Neural cell (in vitro differentiated cells): Measurements from ENCODE around the gene PRAC2. TPM values are rescaled to one million over a fixed set of nuclear protein-coding genes. Genes with fewer than 3 reads are reported as not detected.

Experiments
- H2AFZ ChIP-seq: fragments of 200-600, 300-800 bp; sonication (generic), shearing (Covaris generic); 2 replicates; pipeline ENCODE4 v1.6.0; 2014; ENCODE audit warnings: low read depth, mild to moderate bottlenecking, antibody characterized with exemption, low read length, moderate library complexity
- H3F3A ChIP-seq: fragments of 200-600 bp; shearing (Covaris generic); 2 replicates; pipeline ENCODE4 v1.6.1; 2016; ENCODE audit warnings: mild to moderate bottlenecking, moderate library complexity, mixed read lengths, antibody characterized with exemption, low read length; ENCODE audit not compliant: insufficient read depth, poor library complexity, severe bottlenecking
- H3K27ac ChIP-seq: fragments of 200-600, 300-800 bp; sonication (generic), shearing (Covaris generic); 2 replicates; pipeline ENCODE4 v1.5.1; 2014; ENCODE audit warnings: mild to moderate bottlenecking, low read length, moderate library complexity
- H3K27me3 ChIP-seq: fragments of 300-800, 200-600 bp; sonication (generic), shearing (Covaris generic); 2 replicates; pipeline ENCODE4 v1.6.0; 2014; ENCODE audit warnings: mild to moderate bottlenecking, low read depth, low read length, moderate library complexity; ENCODE audit not compliant: insufficient read depth
- H3K36me3 ChIP-seq: fragments of 300-800, 200-600 bp; sonication (generic), shearing (Covaris generic); 2 replicates; pipeline ENCODE4 v1.5.1; 2014; ENCODE audit warnings: mild to moderate bottlenecking, antibody characterized with exemption, low read length, moderate library complexity; ENCODE audit not compliant: insufficient read depth
- H3K4me2 ChIP-seq: fragments of 300-800, 200-600 bp; sonication (generic), shearing (Covaris generic); 2 replicates; pipeline ENCODE4 v1.6.0; 2014; ENCODE audit warnings: mild to moderate bottlenecking, low read length
- H3K4me3 ChIP-seq: fragments of 300-800, 200-600 bp; sonication (generic), shearing (Covaris generic); 2 replicates; pipeline ENCODE4 v1.5.1; 2014; ENCODE audit warnings: mild to moderate bottlenecking, low read length, moderate library complexity
- H3K79me2 ChIP-seq: fragments of 200-600 bp; shearing (Covaris generic); replicated peaks from 2 replicates; pipeline ENCODE4 v1.6.0; 2014; ENCODE audit warnings: mild to moderate bottlenecking, low read length, moderate library complexity; ENCODE audit not compliant: insufficient read depth
- H3K9ac ChIP-seq: fragments of 300-800, 200-600 bp; sonication (generic), shearing (Covaris generic); 2 replicates; pipeline ENCODE4 v1.6.1; 2016; ENCODE audit warnings: mild to moderate bottlenecking, low read length, mixed read lengths
- H3K9me2 ChIP-seq: fragments of 200-600 bp; shearing (Covaris generic); 2 replicates; pipeline ENCODE4 v1.6.1; 2016; ENCODE audit warnings: mild to moderate bottlenecking, low read length, mixed read lengths; ENCODE audit not compliant: insufficient read depth
- H3K9me3 ChIP-seq: fragments of 200-600, 300-800 bp; sonication (generic), shearing (Covaris generic); 2 replicates; pipeline ENCODE4 v1.6.1; 2016; ENCODE audit warnings: mild to moderate bottlenecking, mixed run types, low read length, moderate library complexity, mixed read lengths
- H4K20me1 ChIP-seq: fragments of 200-600 bp; shearing (Covaris generic); 2 replicates; pipeline ENCODE4 v1.6.1; 2016; ENCODE audit warnings: mild to moderate bottlenecking, mixed run types; ENCODE audit not compliant: insufficient read depth
- CTCF ChIP-seq: fragments of 450-650 bp; IDR thresholded peaks from 2 replicates; pipeline ENCODE4 v1.5.1; 2014; ENCODE audit warnings: antibody characterized with exemption, mild to moderate bottlenecking, moderate library complexity; ENCODE audit not compliant: poor library complexity, severe bottlenecking
- EP300 ChIP-seq: fragments of 450-650 bp; conservative IDR thresholded peaks from 2 replicates; pipeline ENCODE4 v1.6.1; 2014; ENCODE audit warnings: antibody characterized with exemption, mild to moderate bottlenecking, moderate library complexity; ENCODE audit not compliant: poor library complexity, severe bottlenecking
- EZH2 ChIP-seq: fragments of 200-600, 300-800 bp; shearing (Covaris generic), sonication (generic); IDR thresholded peaks from 2 replicates; pipeline ENCODE4 v1.6.1; 2014; ENCODE audit warnings: antibody characterized with exemption, low read length, borderline replicate concordance, mild to moderate bottlenecking; ENCODE audit not compliant: insufficient read depth, poor library complexity, severe bottlenecking
- MXI1 ChIP-seq: fragments of 450-650 bp; conservative IDR thresholded peaks from 2 replicates; pipeline ENCODE4 v1.6.1; 2014; ENCODE audit warnings: antibody characterized with exemption, mild to moderate bottlenecking; ENCODE audit not compliant: poor library complexity, severe bottlenecking
- POLR2AphosphoS5 ChIP-seq: IDR thresholded peaks from 2 replicates; pipeline ENCODE4 v1.6.1; 2012
- RAD21 ChIP-seq: fragments of 450-650 bp; conservative IDR thresholded peaks from 2 replicates; pipeline ENCODE4 v1.6.1; 2014; ENCODE audit warnings: antibody characterized with exemption, mild to moderate bottlenecking, moderate library complexity
- SMC3 ChIP-seq: fragments of 450-650 bp; conservative IDR thresholded peaks from 2 replicates; pipeline ENCODE4 v1.6.1; 2014; ENCODE audit warnings: antibody characterized with exemption, mild to moderate bottlenecking, moderate library complexity; ENCODE audit not compliant: poor library complexity
- TAF1 ChIP-seq: IDR thresholded peaks from 2 replicates; pipeline ENCODE4 v1.6.1; 2012; ENCODE audit warnings: low read depth
- polyA plus RNA-seq: library from polyadenylated mRNA; depleted of rRNA; stranded (reverse); fragments of >200 nt; gene quantifications from 2 replicates; pipeline ENCODE4 v1.2.3, GENCODE V29; 2014
- TF ChIP-seq, protein P1 (sequence below): IDR thresholded peaks from 2 replicates; pipeline ENCODE4 v1.6.1; 2012; ENCODE audit warnings: borderline replicate concordance

The PRAC2 gene
- polyA plus RNA-seq, 1 donor from 2014 or later, result not detected

GRCh38 chr17:48753794-48754499, 31.0 kb downstream of the PRAC2 start:
- Histone ChIP-seq H3K27ac (no peak overlapping the region), H3K4me2 (no peak overlapping the region), H3K36me3 (no peaks in the 10 kb centered on the region), H3F3A (no peaks in the 10 kb centered on the region), H3K79me2 (no peaks in the 10 kb centered on the region), H3K27me3 (peaks cover 97% of the 10 kb centered on the region), H4K20me1 (no peaks in the 10 kb centered on the region), H3K9ac (no peak overlapping the region), H3K9me2 (no peaks in the 10 kb centered on the region), H3K9me3 (no peaks in the 10 kb centered on the region), H2AFZ (no peak overlapping the region), H3K4me3 (no peak overlapping the region)
- TF ChIP-seq, protein P1, sequence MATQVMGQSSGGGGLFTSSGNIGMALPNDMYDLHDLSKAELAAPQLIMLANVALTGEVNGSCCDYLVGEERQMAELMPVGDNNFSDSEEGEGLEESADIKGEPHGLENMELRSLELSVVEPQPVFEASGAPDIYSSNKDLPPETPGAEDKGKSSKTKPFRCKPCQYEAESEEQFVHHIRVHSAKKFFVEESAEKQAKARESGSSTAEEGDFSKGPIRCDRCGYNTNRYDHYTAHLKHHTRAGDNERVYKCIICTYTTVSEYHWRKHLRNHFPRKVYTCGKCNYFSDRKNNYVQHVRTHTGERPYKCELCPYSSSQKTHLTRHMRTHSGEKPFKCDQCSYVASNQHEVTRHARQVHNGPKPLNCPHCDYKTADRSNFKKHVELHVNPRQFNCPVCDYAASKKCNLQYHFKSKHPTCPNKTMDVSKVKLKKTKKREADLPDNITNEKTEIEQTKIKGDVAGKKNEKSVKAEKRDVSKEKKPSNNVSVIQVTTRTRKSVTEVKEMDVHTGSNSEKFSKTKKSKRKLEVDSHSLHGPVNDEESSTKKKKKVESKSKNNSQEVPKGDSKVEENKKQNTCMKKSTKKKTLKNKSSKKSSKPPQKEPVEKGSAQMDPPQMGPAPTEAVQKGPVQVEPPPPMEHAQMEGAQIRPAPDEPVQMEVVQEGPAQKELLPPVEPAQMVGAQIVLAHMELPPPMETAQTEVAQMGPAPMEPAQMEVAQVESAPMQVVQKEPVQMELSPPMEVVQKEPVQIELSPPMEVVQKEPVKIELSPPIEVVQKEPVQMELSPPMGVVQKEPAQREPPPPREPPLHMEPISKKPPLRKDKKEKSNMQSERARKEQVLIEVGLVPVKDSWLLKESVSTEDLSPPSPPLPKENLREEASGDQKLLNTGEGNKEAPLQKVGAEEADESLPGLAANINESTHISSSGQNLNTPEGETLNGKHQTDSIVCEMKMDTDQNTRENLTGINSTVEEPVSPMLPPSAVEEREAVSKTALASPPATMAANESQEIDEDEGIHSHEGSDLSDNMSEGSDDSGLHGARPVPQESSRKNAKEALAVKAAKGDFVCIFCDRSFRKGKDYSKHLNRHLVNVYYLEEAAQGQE, result no peak
- no peak for TF ChIP-seq EP300
- TF ChIP-seq SMC3, result no peak
- TF ChIP-seq EZH2, result no peak
- TF ChIP-seq RAD21, result no peak
- no peak for TF ChIP-seq CTCF
- TF ChIP-seq TAF1, result no peak
- no peak for TF ChIP-seq POLR2AphosphoS5
- TF ChIP-seq MXI1, result no peak

DNA sequence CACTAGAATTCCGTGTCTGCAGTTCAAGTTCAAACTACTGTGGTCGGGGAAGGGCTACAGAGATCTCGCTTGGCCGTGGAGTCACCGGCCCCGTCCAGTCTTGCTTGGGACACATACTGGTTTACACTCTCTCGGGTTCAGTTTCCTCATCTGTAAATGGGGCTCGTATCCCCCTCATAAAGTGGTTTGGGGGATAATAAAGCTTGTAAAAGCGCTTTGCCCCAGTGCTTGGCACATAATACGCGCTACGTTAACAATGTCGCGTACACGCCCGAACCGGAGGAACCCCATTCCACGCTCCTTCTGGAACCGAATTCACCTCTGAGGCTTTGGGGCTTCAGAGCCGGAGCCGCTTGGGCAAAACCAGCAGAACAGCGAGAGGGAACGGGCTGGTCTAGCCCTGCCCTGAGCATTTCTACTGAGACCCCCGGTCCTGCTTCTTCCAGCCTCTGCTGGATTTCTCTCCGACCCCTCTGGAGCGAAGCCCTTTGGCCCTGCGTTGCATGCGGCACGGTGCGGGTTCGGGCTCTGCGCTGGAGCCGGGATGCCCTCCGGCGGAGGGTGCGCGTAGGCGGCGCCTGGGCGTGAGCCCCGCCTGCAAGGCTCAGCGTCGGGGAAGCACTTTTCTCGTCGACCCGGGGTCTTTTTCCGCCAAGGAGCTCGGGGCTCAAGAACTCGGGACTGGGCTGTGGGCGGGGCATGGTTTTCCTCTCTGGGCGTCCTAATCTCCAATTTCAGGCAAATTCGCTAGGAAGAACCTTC, 31.7 kb downstream of the PRAC2 start:
- Histone ChIP-seq H3K9me2 (no peaks in the 10 kb centered on the region), H2AFZ (no peak overlapping the region), H3K4me2 (no peak overlapping the region), H3F3A (no peaks in the 10 kb centered on the region), H3K36me3 (no peaks in the 10 kb centered on the region), H3K4me3 (no peak overlapping the region), H4K20me1 (no peaks in the 10 kb centered on the region), H3K27me3 (peaks cover 97% of the 10 kb centered on the region), H3K27ac (no peak overlapping the region), H3K9me3 (no peaks in the 10 kb centered on the region), H3K9ac (no peak overlapping the region), H3K79me2 (no peaks in the 10 kb centered on the region)
- no peak for TF ChIP-seq POLR2AphosphoS5
- TF ChIP-seq MXI1, result no peak
- no peak for TF ChIP-seq TAF1
- no peak for TF ChIP-seq CTCF
- TF ChIP-seq RAD21, result no peak
- TF ChIP-seq, protein P1, result no peak
- TF ChIP-seq EP300, result no peak
- TF ChIP-seq SMC3, result no peak
- no peak for TF ChIP-seq EZH2
